Mucosa of descending colon (tissue), 3 donors: Measurements from ENCODE around the gene ADCK1. TPM values are rescaled to one million over a fixed set of nuclear protein-coding genes. Genes with fewer than 3 reads are reported as not detected.
"Not testable (repeated sequence)": the region's sequence is repeated elsewhere in the genome, so short reads cannot be mapped to it uniquely, and the experiment has no call there.

Experiments used
- ATAC-seq: fragments of 200-7000 bp; cut with Tn5 transposase; one replicate; pipeline ENCODE4 v1.9.1; 2020; ENCODE audit warnings: mild to moderate bottlenecking, moderate library complexity
- DNase-seq, 3 donors: peaks; one replicate each; pipeline ENCODE4 v3.0.0-alpha.2; 2020
- H3K36me3 ChIP-seq: fragments of 200-600 bp; one replicate; pipeline ENCODE4 v1.8.0; 2021; ENCODE audit warnings: low read depth, mild to moderate bottlenecking
- H3K4me1 ChIP-seq: fragments of 200-600 bp; one replicate; pipeline ENCODE4 v1.8.0; 2021; ENCODE audit warnings: low read depth, mild to moderate bottlenecking
- H3K4me3 ChIP-seq: fragments of 200-600 bp; one replicate; pipeline ENCODE4 v1.8.0; 2021; ENCODE audit warnings: mild to moderate bottlenecking
- H3K9me3 ChIP-seq: fragments of 200-600 bp; one replicate; pipeline ENCODE4 v1.8.0; 2021; ENCODE audit warnings: mild to moderate bottlenecking
- CTCF ChIP-seq: fragments of 200-600 bp; IDR thresholded peaks from one replicate; pipeline ENCODE4 v1.8.0; 2022; ENCODE audit warnings: antibody characterized with exemption, mild to moderate bottlenecking
- intact Hi-C, 2 donors: fragments of 100-400 bp; cut with DNase I in 1 of 2; cut with micrococcal nuclease in 1 of 2; formaldehyde crosslinking; loops; one replicate each; pipeline versions ENCODE4 v1.11.0 to v1.11.1; 2022; cut with DNase I, micrococcal nuclease
- total RNA-seq, 3 donors: library from RNA; stranded (reverse); fragmentation: NEBNext Ultra II Directional in 2 of 3; extraction: Animal tissue kit (Norgen Biotek cat#: 25700) in 2 of 3; gene quantifications; one replicate each; pipeline versions ENCODE4 v1.2.1 to v1.2.4, GENCODE V29; 2021 to 2023
- donor health status: DM: no; HTN: no; CAD: no; lungs with moderate emphysema.
- donor health status: DM: no; HTN: no; CAD: no.
- donor health status: DM: no; HTN: yes; CAD: no.

Gene ADCK1
- total RNA-seq, 3 donors from 2014 or later: 9.1 to 15.4 (median 13.6) TPM

DNA sequence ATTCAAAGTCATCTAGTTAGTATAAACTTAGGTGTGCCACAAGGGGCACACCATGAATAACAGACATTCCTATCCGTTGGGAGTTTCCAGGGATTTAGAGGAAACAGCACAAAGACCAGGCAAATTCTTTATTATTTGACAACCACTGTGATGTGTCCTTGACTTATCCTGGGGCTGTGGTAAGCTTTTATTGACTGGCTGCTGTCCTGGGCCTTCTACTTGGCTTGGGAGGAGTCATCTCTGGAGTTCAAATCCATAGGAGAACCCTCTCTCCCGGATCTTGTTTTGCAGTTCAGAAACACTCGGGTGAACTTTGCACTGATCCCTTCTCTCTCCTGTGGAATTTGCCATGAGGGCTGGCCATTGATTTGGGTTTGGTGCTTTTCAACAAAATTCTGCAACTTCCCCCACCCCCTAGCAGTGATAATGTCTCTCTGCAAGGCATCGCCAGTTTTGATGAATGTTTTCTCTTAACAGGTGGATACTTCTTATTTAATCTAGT, 136.3 kb downstream of the ADCK1 start:
- intact Hi-C loops: no loop called here
- Histone ChIP-seq H3K4me3 (no peak overlapping the region), H3K9me3 (peaks cover 13% of the 10 kb centered on the region), H3K36me3 (no peaks in the 10 kb centered on the region), H3K4me1 (no peaks in the 10 kb centered on the region)
- no peak for DNase-seq
- TF ChIP-seq CTCF: no peak
- no peak for ATAC-seq

DNA sequence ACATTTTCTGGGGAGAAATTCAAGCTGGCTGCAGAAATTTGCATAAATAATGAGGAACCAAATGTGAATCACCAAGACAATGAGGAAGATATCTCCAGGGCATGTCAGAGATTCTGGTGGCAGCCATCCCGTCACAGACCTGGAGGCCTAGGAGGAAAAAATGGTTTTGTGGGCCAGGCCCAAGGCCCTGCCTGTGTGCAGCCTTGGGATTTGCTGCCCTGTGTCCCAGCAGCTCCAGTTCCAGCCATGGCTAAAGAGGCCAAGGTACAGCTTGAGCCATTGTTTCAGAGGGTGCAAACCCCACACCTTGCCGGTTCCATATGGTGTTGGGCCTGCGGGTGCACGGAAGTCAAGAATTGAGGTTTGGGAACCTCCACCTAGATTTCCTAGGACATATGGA, 147.5 kb downstream of the ADCK1 start:
- DNase-seq: no peak
- Histone ChIP-seq H3K36me3 (no peaks in the 10 kb centered on the region), H3K4me3 (no peak overlapping the region), H3K9me3 (peaks cover 10% of the 10 kb centered on the region), H3K4me1 (no peaks in the 10 kb centered on the region)
- TF ChIP-seq CTCF: no peak
- intact Hi-C loops: no loop called here
- no peak for ATAC-seq

DNA sequence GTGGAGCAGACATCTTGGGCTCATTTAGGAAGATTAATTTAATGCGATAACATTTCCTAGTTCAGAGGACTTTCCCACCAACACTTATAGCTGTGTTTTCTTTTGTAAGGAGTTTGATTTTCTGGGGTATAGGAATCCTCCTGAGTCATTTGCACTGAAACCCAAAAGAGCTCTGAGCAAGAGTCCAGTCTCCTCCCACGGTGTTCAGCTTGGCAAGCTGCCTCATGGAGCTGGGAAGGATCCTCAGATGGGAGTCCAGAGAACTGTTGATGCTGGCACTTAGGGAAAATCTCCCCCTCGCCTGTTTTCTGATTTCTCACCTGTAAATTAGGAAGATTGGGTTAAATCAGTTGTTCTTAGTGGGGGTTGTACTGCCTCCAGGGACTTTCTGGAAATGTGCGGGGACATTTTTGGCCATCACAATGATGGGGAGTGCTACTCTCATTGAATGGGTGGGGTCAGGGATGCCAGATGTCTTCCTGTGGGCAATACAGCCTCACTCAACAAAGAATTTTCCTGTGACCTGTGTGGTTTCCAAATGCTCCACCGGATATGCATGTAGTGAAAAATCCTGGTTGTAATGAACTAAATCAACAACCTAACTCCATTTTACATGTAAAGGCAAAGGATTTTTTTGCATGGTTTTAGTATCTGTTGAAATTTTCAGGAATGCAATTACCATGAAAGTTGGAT, 150.6 kb downstream of the ADCK1 start:
- TF ChIP-seq CTCF: no peak
- peaks cover 10% of the 10 kb centered on the region for H3K9me3 ChIP-seq
- no peak for ATAC-seq
- no peak overlapping the region for H3K4me3 ChIP-seq
- intact Hi-C loops: no loop called here
- no peaks in the 10 kb centered on the region for H3K4me1 ChIP-seq
- H3K36me3 ChIP-seq: no peaks in the 10 kb centered on the region
- DNase-seq: no peak

DNA sequence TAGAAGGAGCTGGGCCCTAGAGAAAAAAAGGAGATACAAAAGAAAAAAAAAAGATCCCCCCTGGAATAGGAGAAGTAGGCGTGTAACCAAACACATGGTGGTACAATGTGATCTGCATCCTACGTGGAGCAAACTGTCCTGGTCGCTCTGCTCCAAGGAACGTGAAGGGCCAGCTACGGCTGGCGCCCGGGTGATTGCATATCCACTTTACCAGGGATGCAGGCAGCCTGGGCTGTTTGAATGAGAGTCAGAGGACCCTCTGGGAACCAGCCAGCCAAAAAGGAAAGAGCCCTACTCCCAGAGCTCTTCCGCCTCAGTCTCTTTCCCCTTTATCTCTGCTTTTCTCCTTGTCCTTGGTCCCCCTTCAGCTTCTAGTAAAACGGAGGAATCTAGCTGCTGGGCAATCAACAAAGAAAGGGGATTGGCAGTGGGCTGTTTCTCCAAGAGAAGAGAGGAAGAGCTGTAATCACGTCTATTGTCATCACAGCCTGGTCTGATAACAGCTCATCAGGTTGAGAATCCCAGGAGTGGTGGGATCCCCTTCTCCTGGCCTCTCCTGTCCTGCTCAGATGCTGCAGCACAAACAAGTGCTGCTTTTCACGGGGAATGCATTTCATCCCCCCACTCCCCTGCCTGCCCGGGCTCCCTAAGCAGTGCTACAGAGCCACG, 156.0 kb downstream of the ADCK1 start:
- Histone ChIP-seq H3K4me3 (no peak overlapping the region), H3K36me3 (no peaks in the 10 kb centered on the region), H3K9me3 (no peaks in the 10 kb centered on the region), H3K4me1 (no peaks in the 10 kb centered on the region)
- ATAC-seq (no peak), DNase-seq (no peak)
- TF ChIP-seq CTCF: no peak
- intact Hi-C loops: no loop called here

DNA sequence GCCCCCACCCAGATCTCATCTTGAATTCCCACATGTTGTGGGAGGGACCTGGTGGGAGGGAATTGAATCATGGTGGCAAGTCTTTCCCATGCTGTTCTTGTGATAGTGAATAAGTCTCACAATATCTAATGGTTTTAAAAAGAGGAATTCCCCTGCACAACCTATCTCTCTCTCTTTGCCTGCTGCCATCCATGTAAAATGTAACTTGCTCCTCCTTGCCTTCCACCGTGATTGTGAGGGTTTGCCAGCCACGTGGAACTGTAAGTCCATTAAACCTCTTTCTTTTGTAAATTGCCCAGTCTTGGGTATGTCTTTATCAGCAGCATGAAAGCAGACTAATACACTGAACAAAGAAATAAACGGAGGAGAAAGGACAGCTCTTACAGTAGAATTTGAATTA, 159.8 kb downstream of the ADCK1 start:
- H3K9me3 ChIP-seq, H3K4me3 ChIP-seq, intact Hi-C loops, ATAC-seq, DNase-seq, H3K4me1 ChIP-seq, H3K36me3 ChIP-seq: not testable (repeated sequence)

DNA sequence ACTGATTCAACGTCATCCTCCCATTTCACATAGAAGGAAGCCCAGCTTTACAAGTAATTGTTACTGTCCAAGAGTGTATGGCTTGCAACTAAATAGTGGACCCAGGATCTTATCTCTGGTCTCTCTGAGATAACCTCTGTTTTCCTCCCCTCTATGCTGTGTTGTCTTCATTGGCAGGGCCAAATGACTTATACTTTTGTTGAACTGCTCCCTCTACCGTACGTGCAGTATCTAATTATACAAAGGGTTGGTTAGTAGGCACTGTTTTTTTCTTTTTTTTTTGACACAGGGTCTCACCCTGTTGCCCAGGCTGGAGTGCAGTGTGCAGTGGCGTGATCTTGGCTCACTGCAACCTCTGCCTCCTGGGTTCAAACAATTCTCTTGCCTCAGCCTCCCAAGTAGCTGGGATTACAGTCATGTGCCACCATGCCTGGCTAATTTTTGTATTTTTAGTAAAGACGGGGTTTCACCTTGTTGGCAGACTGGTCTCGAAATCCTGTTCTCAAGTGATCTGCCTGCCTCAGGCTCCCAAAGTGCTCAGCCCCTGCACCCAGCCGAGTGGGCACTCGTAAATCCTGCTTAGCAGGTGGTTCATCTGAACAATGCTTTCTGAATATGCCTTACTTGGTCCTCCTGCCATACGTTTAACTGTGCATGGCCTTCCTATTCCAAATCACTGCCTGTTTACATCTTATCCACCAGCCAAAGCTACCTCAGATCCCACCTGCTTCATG, 162.1 kb downstream of the ADCK1 start:
- TF ChIP-seq CTCF: no peak
- intact Hi-C loops: no loop called here

More for the DNA sequence above, 162.1 kb downstream of the ADCK1 start:
- no peaks in the 10 kb centered on the region for H3K4me1 ChIP-seq
- no peaks in the 10 kb centered on the region for H3K9me3 ChIP-seq
- H3K36me3 ChIP-seq: no peaks in the 10 kb centered on the region
- DNase-seq: no peak
- ATAC-seq: no peak
- H3K4me3 ChIP-seq: no peak overlapping the region
